GM19455 (cell line): ENCODE results near the gene MARCKSL1.
"Not testable (repeated sequence)": the region's sequence is repeated elsewhere in the genome, so short reads cannot be mapped to it uniquely, and the experiment has no call there.

Experiments used
- ATAC-seq: cut with Tn5 transposase; IDR thresholded peaks from one replicate; pipeline ENCODE4 v1.9.1; 2021; ENCODE audit not compliant: unreplicated experiment

Gene MARCKSL1

GRCh38 chr1:32335790-32336590, at the start of gene MARCKSL1:
Gene MARCKSL1, minus strand, starts transcription at chr1:32336233. Its CDS starts 200 bp downstream, at chr1:32336033.
- peak; percentile 46 for ATAC-seq

DNA sequence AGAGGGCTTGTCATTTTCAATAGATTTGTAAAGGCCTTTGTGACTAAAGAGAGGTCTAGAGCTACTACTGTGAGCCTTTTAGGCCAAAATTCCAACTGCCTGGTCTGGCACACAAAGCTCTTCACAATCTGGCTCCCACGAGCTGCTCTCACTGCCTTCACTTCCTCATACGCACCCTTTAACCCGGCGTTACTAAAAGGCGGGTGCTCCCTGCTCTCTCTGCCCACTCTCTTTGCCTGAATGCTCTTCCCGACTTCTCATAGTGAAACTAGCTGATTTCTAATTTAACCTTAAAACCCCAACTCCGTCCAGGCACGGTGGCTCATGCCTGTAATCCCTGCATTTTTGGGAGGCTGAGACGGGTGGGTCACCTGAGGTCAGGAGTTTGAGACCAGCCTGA, 44.0 kb upstream of the MARCKSL1 start:
- ATAC-seq: no peak

DNA sequence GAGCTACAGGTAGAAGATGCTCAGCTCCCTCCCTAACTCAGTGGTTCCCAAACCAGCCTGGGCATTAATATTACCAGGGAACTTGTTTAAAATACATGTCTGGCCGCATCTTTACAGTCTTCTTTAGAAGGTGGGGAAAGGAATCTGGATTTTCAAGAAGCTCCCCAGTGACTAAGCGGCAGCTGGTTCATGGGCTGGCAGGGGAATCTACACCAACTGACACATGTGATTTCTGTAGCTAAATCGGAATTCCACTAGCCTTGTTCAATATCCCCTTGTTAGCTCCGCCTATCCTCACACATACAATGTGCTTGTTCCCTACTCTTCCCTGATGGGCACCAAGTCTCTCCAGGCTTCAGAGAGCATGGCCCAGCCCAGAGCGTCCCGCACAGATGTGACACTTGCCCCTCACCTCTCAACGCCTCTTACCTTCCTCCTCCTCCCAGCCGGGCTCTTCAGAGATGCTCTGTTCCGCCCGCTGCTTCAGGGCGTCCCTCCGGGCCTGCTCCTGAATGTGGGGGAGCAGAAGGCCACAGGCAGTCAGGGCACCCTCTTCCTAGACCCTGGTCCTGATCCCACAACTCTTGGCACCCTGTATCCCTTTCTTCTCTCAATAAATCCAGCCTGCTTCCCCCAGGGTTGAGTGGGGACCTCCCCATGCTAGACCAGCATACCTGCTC, 41.6 kb upstream of the MARCKSL1 start:
- ATAC-seq: no peak

DNA sequence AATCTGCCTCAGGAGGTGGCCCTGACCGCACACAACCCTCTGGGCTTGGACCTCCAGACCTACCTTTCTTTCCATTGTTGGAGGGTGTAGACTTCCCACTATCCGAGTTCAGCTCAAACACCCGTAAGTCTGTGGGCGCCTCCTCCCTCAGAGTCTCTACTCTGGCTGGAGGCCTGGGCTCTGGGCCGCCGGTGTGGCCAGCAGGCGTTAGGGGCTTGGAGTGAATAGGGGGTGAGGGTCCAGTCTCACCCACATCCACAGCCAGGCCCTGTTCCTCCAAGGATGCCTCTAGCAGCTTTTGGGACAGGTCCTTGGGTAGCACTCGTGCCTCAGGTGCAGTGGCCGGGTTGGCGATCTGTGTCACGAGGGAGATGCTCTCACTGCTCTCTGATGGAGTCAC, 40.2 kb upstream of the MARCKSL1 start:
- no peak for ATAC-seq

DNA sequence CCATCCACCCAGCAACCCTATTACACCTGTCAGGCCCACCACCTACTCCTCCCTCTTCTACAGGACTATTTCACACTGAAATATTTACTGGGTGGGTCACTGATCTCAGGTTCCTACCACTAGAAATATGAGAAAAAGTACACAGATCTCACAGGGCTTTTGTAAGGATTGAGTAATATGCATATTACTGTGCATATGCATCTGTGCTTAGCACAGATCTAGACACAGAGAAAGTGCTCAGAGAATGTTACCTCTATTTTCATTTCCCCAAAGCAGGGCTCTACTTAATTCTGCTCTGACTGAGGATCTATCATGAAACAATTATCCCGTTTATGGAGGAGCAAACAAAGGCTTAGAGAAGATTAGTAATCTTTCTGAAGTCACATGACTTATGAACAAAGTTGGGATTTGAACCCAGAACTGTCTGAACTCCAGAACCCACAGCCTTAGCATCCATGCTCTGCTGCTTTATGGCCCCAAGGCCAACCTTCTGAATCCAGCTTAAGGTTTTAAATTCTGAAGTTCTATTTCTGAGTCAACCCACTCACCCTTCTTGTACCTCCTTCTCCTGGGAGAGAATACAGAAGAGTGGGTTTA, 38.1 kb upstream of the MARCKSL1 start:
- no peak for ATAC-seq

DNA sequence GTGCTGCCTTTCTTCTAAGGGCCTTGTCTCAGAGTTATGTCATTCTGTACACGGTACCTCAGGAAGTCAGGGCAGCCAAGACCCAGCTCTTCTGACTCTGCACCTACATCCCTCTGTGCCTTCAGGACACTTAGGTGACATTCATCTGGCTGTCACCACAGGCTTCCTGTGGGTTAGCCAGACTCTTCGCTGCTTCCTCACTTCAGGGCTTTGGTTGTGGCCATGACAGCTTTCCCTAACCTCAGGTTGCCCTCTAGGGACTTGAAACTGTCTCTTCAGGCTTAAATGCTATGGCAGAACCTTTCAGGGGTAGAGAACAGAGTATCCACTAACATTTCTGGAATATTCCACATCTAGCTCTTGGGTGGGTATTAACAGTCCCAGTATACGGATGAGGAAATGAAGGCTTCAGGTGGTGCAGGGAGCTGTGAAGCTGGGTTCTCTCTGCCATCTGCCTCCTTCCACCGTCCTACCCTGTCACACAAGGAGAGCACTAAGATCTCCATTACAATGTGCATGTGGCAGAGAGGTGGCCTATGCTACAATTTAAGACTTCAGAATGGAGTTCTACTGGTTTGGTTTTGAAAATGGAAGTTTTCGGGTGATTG, 36.2 kb upstream of the MARCKSL1 start:
- ATAC-seq: no peak

GRCh38 chr1:32367912-32368635, 32.0 kb upstream of the MARCKSL1 start:
- ATAC-seq: no peak

DNA sequence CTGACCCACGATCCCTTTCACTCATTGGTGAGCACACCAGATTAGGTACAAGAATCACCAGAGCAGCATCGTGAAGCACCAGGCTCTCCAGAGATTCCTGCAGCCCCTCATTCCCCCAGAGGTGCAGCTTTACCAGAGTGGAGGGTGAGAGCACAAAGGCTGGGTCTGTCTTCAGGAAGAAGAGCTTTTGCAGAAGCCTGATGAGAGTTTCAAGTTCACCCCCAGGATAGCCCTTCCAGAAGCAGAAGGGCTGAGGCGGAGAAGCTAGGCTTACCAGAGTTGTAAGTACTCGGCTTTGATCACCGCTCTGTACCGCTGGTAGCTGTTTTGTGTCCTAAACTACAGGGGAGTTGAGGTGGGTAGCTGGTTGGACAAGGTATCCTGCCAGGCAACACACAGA, 29.4 kb upstream of the MARCKSL1 start:
- no peak for ATAC-seq

DNA sequence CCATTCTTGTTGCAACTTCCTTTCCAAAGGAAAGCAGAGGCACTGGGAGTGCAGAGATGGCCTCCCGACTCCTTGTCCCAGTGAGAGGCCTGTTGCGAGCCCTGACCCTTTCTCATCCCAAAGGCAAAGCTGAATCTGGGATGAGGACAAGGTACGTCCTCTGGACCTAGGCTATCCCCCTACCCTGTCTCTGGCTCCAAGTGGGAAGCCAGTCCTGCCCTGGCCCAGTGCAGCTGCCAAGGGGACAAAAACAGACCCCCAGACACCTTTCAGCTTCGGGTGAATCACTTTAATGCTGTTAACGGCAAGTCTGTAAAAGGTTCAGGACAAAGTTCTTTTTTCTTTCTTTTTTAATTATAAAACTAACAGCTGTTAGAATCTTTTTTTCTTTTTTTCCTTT, 28.8 kb upstream of the MARCKSL1 start:
- no peak for ATAC-seq

DNA sequence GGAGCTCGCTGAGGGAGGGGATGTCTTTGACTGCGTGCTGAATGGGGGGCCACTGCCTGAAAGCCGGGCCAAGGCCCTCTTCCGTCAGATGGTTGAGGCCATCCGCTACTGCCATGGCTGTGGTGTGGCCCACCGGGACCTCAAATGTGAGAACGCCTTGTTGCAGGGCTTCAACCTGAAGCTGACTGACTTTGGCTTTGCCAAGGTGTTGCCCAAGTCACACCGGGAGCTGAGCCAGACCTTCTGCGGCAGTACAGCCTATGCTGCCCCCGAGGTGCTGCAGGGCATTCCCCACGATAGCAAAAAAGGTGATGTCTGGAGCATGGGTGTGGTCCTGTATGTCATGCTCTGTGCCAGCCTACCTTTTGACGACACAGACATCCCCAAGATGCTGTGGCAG, 27.7 kb upstream of the MARCKSL1 start:
- ATAC-seq: no peak

GRCh38 chr1:32362474-32363313, 26.7 kb upstream of the MARCKSL1 start, which contains the start of the genes FAM229A and TSSK3:
Gene FAM229A, minus strand, starts transcription at chr1:32362485. Its CDS starts 394 bp downstream, at chr1:32362091.
Gene TSSK3, plus strand, starts transcription at chr1:32362539. Its CDS starts 163 bp downstream, at chr1:32362702.
- ATAC-seq: no peak

DNA sequence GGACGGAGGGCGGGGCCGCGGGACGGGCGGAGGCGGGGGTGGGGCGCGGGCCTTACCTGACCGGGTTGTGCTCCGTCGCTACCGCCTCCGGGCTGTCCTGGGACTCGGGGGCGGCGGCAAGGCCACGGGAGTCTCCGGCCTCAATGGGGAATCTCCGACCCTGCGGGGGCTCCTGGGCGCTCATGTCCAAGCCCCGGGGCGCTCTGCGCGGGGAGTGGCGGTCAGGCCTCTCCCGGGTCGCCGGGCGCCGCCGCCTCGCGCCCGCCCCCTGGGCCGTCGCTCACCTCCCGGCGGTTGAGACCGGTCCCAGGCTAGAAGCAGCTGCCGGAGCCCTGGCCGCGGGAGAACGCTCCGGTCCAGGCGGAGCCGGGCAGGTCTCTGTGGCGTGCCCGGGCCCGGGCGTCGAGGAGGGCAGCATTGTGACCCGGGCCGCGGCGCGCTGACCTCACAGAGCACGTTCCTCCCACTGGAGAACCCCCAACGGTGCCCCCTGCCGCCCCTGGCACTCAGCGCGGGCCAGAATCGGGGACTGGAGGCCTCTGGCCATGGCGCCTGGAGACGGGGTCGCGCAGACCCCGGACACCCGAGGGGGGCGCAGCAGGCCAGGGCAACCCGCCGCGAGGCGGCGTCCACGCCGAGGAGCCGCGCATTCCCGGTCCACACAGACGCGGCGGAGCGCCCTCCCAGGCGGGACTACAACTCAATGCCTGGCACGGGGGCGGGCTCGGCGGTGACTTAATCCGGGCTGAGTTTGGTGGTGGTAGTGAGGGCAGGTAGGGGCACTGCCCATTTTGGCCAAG, 25.8 kb upstream of the MARCKSL1 start:
- no peak for ATAC-seq

GRCh38 chr1:32361308-32361673, 25.3 kb upstream of the MARCKSL1 start:
- ATAC-seq: no peak

DNA sequence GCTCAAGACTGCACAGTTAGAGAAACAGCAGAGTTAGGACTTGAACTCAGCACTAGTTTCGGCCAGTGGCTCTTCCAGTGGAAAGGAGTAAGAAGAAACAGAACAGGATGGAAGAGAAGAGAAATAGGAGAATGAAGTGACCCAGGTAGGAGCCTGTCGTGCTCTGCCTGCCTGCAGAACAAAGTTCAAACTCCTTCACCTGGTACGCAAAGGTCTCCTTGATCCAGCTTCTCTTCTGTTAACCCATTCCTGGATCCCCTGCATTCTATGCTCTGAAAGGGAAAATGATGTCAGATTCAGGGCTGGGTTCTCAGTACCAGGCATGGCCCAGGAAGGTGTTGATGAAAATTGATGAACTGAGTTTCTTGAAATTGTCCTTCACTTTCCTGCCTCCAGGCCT, 22.4 kb upstream of the MARCKSL1 start:
- no peak for ATAC-seq

DNA sequence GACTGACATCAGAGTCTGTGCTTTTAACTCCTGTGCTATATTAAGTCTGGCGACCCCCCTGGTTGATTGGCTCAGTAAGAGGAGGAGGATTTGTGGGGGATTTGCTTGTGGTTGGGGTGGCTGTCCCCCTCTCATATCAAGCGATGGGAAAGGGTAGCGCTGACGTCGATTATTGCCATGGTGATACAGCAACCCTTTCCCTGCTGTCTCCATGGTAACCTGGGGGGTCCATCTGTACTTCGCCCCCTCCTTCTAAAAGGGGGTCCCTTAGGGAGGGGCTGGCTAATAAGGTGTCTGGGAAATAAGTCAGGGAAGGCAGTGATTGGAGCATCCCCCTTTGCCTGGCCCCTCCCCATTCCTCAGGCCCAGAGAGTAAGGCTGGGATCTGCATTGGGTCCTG, 21.6 kb upstream of the MARCKSL1 start:
- ATAC-seq: no peak

GRCh38 chr1:32356478-32356877, 20.4 kb upstream of the MARCKSL1 start:
- ATAC-seq: no peak

DNA sequence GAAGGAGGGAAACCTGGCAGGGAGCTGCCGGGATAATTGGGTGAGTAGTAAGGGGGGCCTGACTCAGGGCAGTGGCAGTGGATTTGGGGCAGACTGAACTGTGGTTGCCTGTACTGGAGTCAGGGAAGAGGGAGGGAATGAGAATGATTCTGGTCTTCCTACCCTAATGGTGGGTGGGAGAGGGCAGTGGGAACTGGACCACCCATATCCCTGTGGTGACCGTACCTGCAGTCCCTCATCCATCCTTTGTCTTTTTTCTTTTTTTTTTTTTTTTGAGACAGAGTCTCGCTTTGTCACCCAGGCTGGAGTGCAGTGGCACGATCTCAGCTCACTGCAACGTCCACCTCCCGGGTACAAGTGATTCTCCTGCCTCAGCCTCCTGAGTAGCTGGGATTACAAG, 19.7 kb upstream of the MARCKSL1 start:
- not testable (repeated sequence) for ATAC-seq

DNA sequence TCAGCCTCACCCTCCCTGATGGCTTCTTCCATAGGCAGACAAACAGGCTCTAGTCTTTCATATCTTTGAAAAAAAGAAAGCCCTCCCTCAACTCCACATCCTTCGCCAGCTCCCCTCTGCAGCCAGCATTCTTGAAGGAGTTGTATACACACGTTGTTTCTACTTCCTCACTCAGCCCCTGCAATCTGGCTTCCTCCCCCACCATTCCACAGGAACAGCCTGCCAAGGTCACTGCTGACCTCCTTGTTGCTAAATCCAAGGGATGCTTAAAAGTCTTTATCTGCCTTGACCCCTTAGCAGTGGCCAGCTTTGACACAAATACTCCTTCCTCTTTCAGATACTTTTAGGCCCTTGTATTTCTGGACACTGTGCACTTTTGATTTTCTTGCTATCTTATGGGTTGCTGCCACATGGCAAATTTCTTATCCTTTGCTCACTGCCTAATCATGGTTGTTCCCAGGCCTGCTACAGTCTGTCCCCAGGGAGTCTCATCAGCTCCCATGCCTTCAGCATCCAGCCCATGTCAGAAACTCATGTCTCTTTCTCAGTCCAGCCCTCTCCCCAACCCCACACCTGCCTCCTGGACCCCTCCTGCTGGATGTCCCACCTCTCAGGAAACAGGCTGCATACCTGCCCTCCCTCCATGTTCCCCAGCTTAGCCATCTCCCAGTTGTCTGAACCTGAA, 18.0 kb upstream of the MARCKSL1 start:
- no peak for ATAC-seq

DNA sequence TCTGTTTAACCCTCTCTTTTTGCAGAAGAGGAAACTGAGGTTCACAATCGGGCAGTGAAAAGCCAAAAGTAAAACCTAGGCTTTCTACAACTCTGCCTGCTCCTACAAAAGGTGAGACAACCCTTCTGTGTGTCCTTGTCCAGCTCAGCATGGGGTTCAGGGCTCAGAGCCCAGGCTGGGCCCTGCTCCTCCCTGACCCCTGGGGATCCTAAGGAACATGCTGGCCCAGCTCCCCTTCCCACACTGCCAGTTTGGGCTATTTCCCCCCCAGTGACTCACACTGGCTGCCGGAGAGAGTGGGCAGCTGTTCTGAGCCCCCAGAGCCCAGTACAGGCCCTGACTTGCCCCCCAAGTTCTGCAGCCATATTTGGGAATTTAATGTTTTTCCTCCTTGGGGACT, 17.4 kb upstream of the MARCKSL1 start:
- no peak for ATAC-seq
